ENCODE results near the gene GNA12.

- TF ChIP-seq FOXP2 (optimal IDR thresholded peaks at IDR 0.05; ENCODE audit: borderline replicate concordance, extremely low read depth, extremely low read length, insufficient read depth) = no peak
- no peak for TF ChIP-seq REST (IDR thresholded peaks at IDR 0.05; ENCODE audit: insufficient read depth in 1 of 2, low read depth in 2 of 2, low read length in 2 of 2)
- no peak for TF ChIP-seq TAF1 (IDR thresholded peaks at IDR 0.05; ENCODE audit: borderline replicate concordance, insufficient read depth, low read length)
- TF ChIP-seq SIN3A (IDR thresholded peaks at IDR 0.05; ENCODE audit: borderline replicate concordance, insufficient read depth, low read length) = no peak
Observed at GRCh38 chr7:2735744-2736143, 108.4 kb downstream of the GNA12 start.

Measured in PFSK-1 (cell line).